ENCODE data around the gene ENOSF1.

DNA sequence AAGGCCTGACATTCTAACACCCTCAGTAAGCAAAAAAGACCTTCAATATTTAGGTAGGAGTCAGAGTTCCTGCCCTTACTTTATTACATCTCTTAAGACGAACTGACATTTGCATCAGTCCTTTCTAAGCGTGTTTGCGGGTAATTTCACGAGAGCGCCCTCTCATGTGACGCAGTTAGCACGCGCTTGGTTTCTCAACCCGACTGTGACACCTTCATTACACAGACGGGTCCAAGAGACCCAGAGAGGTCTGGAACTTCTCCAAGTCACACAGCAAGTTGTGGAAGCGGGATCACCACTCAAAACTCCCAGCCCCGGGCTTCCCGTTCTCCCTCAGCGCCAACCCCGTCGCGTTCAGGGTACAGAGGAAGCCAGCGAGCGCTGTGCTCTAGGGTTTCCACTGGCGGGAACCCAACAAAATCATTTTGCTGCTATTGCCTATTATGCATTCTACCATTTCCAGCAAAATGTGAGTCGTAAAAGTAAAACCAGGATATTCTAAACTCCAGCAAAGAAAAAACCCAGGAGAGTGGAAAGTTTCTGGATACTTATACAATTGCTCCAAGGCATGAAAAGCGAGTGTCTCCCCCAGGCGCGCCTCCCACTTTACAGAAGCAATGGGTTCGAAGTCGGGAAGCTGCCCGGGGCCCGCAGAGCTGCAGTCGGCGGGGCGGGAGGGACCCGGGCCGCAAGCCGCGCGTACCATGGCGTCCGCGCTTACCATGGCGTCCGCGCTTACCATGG, 601 bp downstream of the ENOSF1 start:
- TF ChIP-seq, protein P1, sequence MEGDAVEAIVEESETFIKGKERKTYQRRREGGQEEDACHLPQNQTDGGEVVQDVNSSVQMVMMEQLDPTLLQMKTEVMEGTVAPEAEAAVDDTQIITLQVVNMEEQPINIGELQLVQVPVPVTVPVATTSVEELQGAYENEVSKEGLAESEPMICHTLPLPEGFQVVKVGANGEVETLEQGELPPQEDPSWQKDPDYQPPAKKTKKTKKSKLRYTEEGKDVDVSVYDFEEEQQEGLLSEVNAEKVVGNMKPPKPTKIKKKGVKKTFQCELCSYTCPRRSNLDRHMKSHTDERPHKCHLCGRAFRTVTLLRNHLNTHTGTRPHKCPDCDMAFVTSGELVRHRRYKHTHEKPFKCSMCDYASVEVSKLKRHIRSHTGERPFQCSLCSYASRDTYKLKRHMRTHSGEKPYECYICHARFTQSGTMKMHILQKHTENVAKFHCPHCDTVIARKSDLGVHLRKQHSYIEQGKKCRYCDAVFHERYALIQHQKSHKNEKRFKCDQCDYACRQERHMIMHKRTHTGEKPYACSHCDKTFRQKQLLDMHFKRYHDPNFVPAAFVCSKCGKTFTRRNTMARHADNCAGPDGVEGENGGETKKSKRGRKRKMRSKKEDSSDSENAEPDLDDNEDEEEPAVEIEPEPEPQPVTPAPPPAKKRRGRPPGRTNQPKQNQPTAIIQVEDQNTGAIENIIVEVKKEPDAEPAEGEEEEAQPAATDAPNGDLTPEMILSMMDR (IDR thresholded peaks at IDR 0.05), result no peak
- TF ChIP-seq, protein P2, sequence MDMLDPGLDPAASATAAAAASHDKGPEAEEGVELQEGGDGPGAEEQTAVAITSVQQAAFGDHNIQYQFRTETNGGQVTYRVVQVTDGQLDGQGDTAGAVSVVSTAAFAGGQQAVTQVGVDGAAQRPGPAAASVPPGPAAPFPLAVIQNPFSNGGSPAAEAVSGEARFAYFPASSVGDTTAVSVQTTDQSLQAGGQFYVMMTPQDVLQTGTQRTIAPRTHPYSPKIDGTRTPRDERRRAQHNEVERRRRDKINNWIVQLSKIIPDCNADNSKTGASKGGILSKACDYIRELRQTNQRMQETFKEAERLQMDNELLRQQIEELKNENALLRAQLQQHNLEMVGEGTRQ (CRISPR knock-in tag; IDR thresholded peaks at IDR 0.05), result no peak
- TF ChIP-seq, protein P3, sequence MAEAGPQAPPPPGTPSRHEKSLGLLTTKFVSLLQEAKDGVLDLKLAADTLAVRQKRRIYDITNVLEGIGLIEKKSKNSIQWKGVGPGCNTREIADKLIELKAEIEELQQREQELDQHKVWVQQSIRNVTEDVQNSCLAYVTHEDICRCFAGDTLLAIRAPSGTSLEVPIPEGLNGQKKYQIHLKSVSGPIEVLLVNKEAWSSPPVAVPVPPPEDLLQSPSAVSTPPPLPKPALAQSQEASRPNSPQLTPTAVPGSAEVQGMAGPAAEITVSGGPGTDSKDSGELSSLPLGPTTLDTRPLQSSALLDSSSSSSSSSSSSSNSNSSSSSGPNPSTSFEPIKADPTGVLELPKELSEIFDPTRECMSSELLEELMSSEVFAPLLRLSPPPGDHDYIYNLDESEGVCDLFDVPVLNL (CRISPR knock-in tag; IDR thresholded peaks at IDR 0.05; ENCODE audit: borderline replicate concordance, low read depth), result no peak
- TF ChIP-seq, protein P4, sequence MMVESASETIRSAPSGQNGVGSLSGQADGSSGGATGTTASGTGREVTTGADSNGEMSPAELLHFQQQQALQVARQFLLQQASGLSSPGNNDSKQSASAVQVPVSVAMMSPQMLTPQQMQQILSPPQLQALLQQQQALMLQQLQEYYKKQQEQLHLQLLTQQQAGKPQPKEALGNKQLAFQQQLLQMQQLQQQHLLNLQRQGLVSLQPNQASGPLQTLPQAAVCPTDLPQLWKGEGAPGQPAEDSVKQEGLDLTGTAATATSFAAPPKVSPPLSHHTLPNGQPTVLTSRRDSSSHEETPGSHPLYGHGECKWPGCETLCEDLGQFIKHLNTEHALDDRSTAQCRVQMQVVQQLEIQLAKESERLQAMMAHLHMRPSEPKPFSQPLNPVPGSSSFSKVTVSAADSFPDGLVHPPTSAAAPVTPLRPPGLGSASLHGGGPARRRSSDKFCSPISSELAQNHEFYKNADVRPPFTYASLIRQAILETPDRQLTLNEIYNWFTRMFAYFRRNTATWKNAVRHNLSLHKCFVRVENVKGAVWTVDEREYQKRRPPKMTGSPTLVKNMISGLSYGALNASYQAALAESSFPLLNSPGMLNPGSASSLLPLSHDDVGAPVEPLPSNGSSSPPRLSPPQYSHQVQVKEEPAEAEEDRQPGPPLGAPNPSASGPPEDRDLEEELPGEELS (CRISPR knock-in tag; IDR thresholded peaks at IDR 0.05), result no peak
- TF ChIP-seq, protein P5, sequence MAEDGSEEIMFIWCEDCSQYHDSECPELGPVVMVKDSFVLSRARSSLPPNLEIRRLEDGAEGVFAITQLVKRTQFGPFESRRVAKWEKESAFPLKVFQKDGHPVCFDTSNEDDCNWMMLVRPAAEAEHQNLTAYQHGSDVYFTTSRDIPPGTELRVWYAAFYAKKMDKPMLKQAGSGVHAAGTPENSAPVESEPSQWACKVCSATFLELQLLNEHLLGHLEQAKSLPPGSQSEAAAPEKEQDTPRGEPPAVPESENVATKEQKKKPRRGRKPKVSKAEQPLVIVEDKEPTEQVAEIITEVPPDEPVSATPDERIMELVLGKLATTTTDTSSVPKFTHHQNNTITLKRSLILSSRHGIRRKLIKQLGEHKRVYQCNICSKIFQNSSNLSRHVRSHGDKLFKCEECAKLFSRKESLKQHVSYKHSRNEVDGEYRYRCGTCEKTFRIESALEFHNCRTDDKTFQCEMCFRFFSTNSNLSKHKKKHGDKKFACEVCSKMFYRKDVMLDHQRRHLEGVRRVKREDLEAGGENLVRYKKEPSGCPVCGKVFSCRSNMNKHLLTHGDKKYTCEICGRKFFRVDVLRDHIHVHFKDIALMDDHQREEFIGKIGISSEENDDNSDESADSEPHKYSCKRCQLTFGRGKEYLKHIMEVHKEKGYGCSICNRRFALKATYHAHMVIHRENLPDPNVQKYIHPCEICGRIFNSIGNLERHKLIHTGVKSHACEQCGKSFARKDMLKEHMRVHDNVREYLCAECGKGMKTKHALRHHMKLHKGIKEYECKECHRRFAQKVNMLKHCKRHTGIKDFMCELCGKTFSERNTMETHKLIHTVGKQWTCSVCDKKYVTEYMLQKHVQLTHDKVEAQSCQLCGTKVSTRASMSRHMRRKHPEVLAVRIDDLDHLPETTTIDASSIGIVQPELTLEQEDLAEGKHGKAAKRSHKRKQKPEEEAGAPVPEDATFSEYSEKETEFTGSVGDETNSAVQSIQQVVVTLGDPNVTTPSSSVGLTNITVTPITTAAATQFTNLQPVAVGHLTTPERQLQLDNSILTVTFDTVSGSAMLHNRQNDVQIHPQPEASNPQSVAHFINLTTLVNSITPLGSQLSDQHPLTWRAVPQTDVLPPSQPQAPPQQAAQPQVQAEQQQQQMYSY (CRISPR knock-in tag; IDR thresholded peaks at IDR 0.05), result no peak; the same call in 1 of the 2 replicates
- TF ChIP-seq ETV6 (CRISPR knock-in tag; IDR thresholded peaks at IDR 0.05) (no peak), ATF1 (CRISPR knock-in tag; IDR thresholded peaks at IDR 0.05) (no peak), TEAD4 (CRISPR knock-in tag; IDR thresholded peaks at IDR 0.05) (no peak), ZNF671 (CRISPR knock-in tag; IDR thresholded peaks at IDR 0.05) (no peak)
- TF ChIP-seq, protein P6, sequence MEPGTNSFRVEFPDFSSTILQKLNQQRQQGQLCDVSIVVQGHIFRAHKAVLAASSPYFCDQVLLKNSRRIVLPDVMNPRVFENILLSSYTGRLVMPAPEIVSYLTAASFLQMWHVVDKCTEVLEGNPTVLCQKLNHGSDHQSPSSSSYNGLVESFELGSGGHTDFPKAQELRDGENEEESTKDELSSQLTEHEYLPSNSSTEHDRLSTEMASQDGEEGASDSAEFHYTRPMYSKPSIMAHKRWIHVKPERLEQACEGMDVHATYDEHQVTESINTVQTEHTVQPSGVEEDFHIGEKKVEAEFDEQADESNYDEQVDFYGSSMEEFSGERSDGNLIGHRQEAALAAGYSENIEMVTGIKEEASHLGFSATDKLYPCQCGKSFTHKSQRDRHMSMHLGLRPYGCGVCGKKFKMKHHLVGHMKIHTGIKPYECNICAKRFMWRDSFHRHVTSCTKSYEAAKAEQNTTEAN (CRISPR knock-in tag; IDR thresholded peaks at IDR 0.05), result no peak
- TF ChIP-seq, protein P7, sequence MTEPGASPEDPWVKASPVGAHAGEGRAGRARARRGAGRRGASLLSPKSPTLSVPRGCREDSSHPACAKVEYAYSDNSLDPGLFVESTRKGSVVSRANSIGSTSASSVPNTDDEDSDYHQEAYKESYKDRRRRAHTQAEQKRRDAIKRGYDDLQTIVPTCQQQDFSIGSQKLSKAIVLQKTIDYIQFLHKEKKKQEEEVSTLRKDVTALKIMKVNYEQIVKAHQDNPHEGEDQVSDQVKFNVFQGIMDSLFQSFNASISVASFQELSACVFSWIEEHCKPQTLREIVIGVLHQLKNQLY (CRISPR knock-in tag; IDR thresholded peaks at IDR 0.05), result no peak

Measured in WTC11 (cell line).